Measurements from ENCODE around the gene CEP112.

DNA sequence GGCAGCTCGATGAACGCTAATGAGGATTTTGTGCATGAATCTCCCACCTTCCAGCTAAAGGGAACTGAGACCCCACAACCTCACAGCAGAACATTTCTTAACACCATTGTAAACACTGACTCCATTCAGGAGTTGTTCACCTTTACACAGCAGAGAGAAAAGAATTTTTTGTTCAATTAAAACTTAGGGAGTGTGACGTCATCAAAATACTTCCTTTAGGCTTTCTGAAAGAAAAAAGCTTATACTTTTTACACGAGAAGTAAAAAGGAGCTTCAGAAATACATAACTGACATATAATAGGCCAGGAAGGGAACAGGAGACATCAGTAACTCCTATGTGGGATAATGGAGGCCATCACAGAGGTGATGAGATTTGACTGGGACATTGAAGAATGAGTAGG is 532.4 kb downstream of the CEP112 start:
- TF ChIP-seq RCOR1 (conservative IDR thresholded peaks at IDR 0.05; ENCODE audit: low read depth, low read length) = no peak
- TF ChIP-seq, protein P1, sequence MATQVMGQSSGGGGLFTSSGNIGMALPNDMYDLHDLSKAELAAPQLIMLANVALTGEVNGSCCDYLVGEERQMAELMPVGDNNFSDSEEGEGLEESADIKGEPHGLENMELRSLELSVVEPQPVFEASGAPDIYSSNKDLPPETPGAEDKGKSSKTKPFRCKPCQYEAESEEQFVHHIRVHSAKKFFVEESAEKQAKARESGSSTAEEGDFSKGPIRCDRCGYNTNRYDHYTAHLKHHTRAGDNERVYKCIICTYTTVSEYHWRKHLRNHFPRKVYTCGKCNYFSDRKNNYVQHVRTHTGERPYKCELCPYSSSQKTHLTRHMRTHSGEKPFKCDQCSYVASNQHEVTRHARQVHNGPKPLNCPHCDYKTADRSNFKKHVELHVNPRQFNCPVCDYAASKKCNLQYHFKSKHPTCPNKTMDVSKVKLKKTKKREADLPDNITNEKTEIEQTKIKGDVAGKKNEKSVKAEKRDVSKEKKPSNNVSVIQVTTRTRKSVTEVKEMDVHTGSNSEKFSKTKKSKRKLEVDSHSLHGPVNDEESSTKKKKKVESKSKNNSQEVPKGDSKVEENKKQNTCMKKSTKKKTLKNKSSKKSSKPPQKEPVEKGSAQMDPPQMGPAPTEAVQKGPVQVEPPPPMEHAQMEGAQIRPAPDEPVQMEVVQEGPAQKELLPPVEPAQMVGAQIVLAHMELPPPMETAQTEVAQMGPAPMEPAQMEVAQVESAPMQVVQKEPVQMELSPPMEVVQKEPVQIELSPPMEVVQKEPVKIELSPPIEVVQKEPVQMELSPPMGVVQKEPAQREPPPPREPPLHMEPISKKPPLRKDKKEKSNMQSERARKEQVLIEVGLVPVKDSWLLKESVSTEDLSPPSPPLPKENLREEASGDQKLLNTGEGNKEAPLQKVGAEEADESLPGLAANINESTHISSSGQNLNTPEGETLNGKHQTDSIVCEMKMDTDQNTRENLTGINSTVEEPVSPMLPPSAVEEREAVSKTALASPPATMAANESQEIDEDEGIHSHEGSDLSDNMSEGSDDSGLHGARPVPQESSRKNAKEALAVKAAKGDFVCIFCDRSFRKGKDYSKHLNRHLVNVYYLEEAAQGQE (IDR thresholded peaks at IDR 0.05; ENCODE audit: low read depth, low read length) = no peak
- no peak for TF ChIP-seq PAX5 (IDR thresholded peaks at IDR 0.05; ENCODE audit: borderline replicate concordance, low read depth, low read length)
- TF ChIP-seq, protein P2, sequence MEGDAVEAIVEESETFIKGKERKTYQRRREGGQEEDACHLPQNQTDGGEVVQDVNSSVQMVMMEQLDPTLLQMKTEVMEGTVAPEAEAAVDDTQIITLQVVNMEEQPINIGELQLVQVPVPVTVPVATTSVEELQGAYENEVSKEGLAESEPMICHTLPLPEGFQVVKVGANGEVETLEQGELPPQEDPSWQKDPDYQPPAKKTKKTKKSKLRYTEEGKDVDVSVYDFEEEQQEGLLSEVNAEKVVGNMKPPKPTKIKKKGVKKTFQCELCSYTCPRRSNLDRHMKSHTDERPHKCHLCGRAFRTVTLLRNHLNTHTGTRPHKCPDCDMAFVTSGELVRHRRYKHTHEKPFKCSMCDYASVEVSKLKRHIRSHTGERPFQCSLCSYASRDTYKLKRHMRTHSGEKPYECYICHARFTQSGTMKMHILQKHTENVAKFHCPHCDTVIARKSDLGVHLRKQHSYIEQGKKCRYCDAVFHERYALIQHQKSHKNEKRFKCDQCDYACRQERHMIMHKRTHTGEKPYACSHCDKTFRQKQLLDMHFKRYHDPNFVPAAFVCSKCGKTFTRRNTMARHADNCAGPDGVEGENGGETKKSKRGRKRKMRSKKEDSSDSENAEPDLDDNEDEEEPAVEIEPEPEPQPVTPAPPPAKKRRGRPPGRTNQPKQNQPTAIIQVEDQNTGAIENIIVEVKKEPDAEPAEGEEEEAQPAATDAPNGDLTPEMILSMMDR (IDR thresholded peaks at IDR 0.05 in 2 of 3, conservative IDR thresholded peaks at IDR 0.05 in 1 of 3; ENCODE audit: control insufficient read depth in 2 of 3, extremely low read depth in 1 of 3, insufficient read depth in 1 of 3, low read depth in 3 of 3, low read length in 3 of 3) = no peak
- TF ChIP-seq EZH2 (IDR thresholded peaks at IDR 0.05; ENCODE audit: borderline replicate concordance, control insufficient read depth, low read depth, low read length) = no peak

Measured in GM12878 (cell line).